Measurements from ENCODE around the gene SFPQ. TPM values are rescaled to one million over a fixed set of nuclear protein-coding genes. Genes with fewer than 3 reads are reported as not detected.

Gene SFPQ
- total RNA-seq, 1 donor from 2014 or later: 241 TPM

GRCh38 chr1:35180776-35181374 is 12.1 kb downstream of the SFPQ start:
- H3K27me3 Mint-ChIP-seq (ENCODE audit: unreplicated experiment): no peaks in the 10 kb centered on the region
- no peak overlapping the region for H3K27ac Mint-ChIP-seq (ENCODE audit: unreplicated experiment)
- no peak for DNase-seq (ENCODE audit: extremely low spot score, unreplicated experiment)
- no peak for TF ChIP-seq CTCF (IDR thresholded peaks at IDR 0.05)
- H3K4me1 Mint-ChIP-seq (ENCODE audit: unreplicated experiment): peaks cover 17% of the 10 kb centered on the region
- H3K9me3 Mint-ChIP-seq (ENCODE audit: unreplicated experiment): no peaks in the 10 kb centered on the region
- no peak overlapping the region for H3K4me3 Mint-ChIP-seq (ENCODE audit: unreplicated experiment)
- H3K36me3 Mint-ChIP-seq (ENCODE audit: unreplicated experiment): peaks cover 76% of the 10 kb centered on the region

GRCh38 chr1:35179908-35180307 is 13.0 kb downstream of the SFPQ start:
- no peak for TF ChIP-seq CTCF (IDR thresholded peaks at IDR 0.05)
- Mint-ChIP-seq H3K27me3 (ENCODE audit: unreplicated experiment) (no peaks in the 10 kb centered on the region), H3K4me1 (ENCODE audit: unreplicated experiment) (peaks cover 15% of the 10 kb centered on the region), H3K27ac (ENCODE audit: unreplicated experiment) (no peak overlapping the region), H3K36me3 (ENCODE audit: unreplicated experiment) (peaks cover 76% of the 10 kb centered on the region), H3K9me3 (ENCODE audit: unreplicated experiment) (no peaks in the 10 kb centered on the region), H3K4me3 (ENCODE audit: unreplicated experiment) (no peak overlapping the region)
- DNase-seq (ENCODE audit: extremely low spot score, unreplicated experiment): no peak

GRCh38 chr1:35178874-35179380 is 14.0 kb downstream of the SFPQ start:
- DNase-seq (ENCODE audit: extremely low spot score, unreplicated experiment): no peak
- Mint-ChIP-seq H3K27ac (ENCODE audit: unreplicated experiment) (no peak overlapping the region), H3K9me3 (ENCODE audit: unreplicated experiment) (no peaks in the 10 kb centered on the region), H3K27me3 (ENCODE audit: unreplicated experiment) (no peaks in the 10 kb centered on the region), H3K4me1 (ENCODE audit: unreplicated experiment) (peaks cover 8% of the 10 kb centered on the region), H3K4me3 (ENCODE audit: unreplicated experiment) (no peak overlapping the region), H3K36me3 (ENCODE audit: unreplicated experiment) (peaks cover 74% of the 10 kb centered on the region)
- no peak for TF ChIP-seq CTCF (IDR thresholded peaks at IDR 0.05)

GRCh38 chr1:35178295-35178695 is 14.7 kb downstream of the SFPQ start:
- no peak overlapping the region for H3K4me3 Mint-ChIP-seq (ENCODE audit: unreplicated experiment)
- no peak for DNase-seq (ENCODE audit: extremely low spot score, unreplicated experiment)
- no peak overlapping the region for H3K27ac Mint-ChIP-seq (ENCODE audit: unreplicated experiment)
- TF ChIP-seq CTCF (IDR thresholded peaks at IDR 0.05): no peak
- H3K4me1 Mint-ChIP-seq (ENCODE audit: unreplicated experiment): peaks cover 8% of the 10 kb centered on the region
- H3K27me3 Mint-ChIP-seq (ENCODE audit: unreplicated experiment): no peaks in the 10 kb centered on the region
- H3K36me3 Mint-ChIP-seq (ENCODE audit: unreplicated experiment): peaks cover 73% of the 10 kb centered on the region
- H3K9me3 Mint-ChIP-seq (ENCODE audit: unreplicated experiment): no peaks in the 10 kb centered on the region

GRCh38 chr1:35177237-35177786 is 15.6 kb downstream of the SFPQ start:
- Mint-ChIP-seq H3K36me3 (ENCODE audit: unreplicated experiment) (peaks cover 66% of the 10 kb centered on the region), H3K9me3 (ENCODE audit: unreplicated experiment) (no peaks in the 10 kb centered on the region), H3K4me1 (ENCODE audit: unreplicated experiment) (peaks cover 8% of the 10 kb centered on the region), H3K27ac (ENCODE audit: unreplicated experiment) (no peak overlapping the region), H3K27me3 (ENCODE audit: unreplicated experiment) (no peaks in the 10 kb centered on the region), H3K4me3 (ENCODE audit: unreplicated experiment) (no peak overlapping the region)
- no peak for TF ChIP-seq CTCF (IDR thresholded peaks at IDR 0.05)
- no peak for DNase-seq (ENCODE audit: extremely low spot score, unreplicated experiment)
